Stomach (tissue), 9 donors: Measurements from ENCODE around the gene SAP130. TPM values are rescaled to one million over a fixed set of nuclear protein-coding genes. Genes with fewer than 3 reads are reported as not detected.

ENCODE experiments used
- DNase-seq, 2 donors: peaks; one replicate each; pipeline versions ENCODE4 v3.0.0 to v3.0.0-alpha.2; 2013 to 2019
- H3K27ac ChIP-seq, 5 donors: fragments of 200-600 bp in 4 of 5; sonication (generic) in 4 of 5; one replicate each; pipeline ENCODE4 v1.5.1; 2013 to 2019; ENCODE audit warnings: mild to moderate bottlenecking in 1 of 5, moderate library complexity in 1 of 5
- H3K27me3 ChIP-seq, 3 donors: fragments of 200-600 bp; sonication (generic); one replicate each; pipeline ENCODE4 v1.5.1; 2017 to 2019; ENCODE audit warnings: mixed run types in 1 of 3
- H3K36me3 ChIP-seq, 4 donors: fragments of 200-600 bp; sonication (generic); 1 replicate in 3 of 4; 2 replicates in 1 of 4; pipeline ENCODE4 v1.5.1; 2016 to 2019
- H3K4me1 ChIP-seq, 4 donors: fragments of 200-600 bp; sonication (generic); one replicate each; pipeline ENCODE4 v1.5.1; 2016 to 2019
- H3K4me3 ChIP-seq, 4 donors: fragments of 200-600 bp; sonication (generic) in 3 of 4; one replicate each; pipeline ENCODE4 v1.5.1; 2016 to 2019; ENCODE audit warnings: mild to moderate bottlenecking in 1 of 4
- H3K9me3 ChIP-seq, 4 donors: fragments of 200-600 bp; sonication (generic); one replicate each; pipeline ENCODE4 v1.5.1; 2016 to 2019
- EP300 ChIP-seq: sonication (generic); formaldehyde crosslinking; IDR thresholded peaks from one replicate; pipeline ENCODE4 v1.6.1; 2017; ENCODE audit warnings: antibody characterized with exemption
- POLR2A ChIP-seq, 4 donors: fragments of 450-650 bp; IDR thresholded peaks; one replicate each; pipeline ENCODE4 v1.6.1; 2016; ENCODE audit warnings: antibody characterized with exemption in 4 of 4, control low read depth in 2 of 4, mild to moderate bottlenecking in 1 of 4, moderate library complexity in 1 of 4
- POLR2AphosphoS5 ChIP-seq, 3 donors: sonication (generic); formaldehyde crosslinking; IDR thresholded peaks; one replicate each; pipeline ENCODE4 v1.6.1; 2016; ENCODE audit warnings: antibody characterized with exemption in 3 of 3
- WGBS, 5 donors: extraction: QIAGEN DNeasy Blood & Tissue Kit in 3 of 5; methylation state at CpG; one replicate each; pipeline versions ENCODE4 v1.1.5 to v1.1.7; 2013 to 2018; 5-methylcytosine and 5-hydroxymethylcytosine counted together
- intact Hi-C: fragments of 100-400 bp; cut with DNase I; formaldehyde crosslinking; loops from one replicate; pipeline ENCODE4 v1.15.1; 2023; ENCODE audit warnings: low total_unique reads
- polyA plus RNA-seq, 3 donors: library from polyadenylated mRNA; stranded (reverse); fragments of 200-250 nt; gene quantifications; one replicate each; pipeline ENCODE4 v1.2.3, GENCODE V29; 2013
- total RNA-seq, 5 donors: library from RNA; depleted of rRNA; stranded (reverse); fragments of >200 nt; gene quantifications; one replicate each; pipeline versions ENCODE4 v1.1.0 to v1.2.3, GENCODE V29; 2014 to 2016
- TF ChIP-seq, protein P1 (sequence below), 7 experiments: fragments of 450-650 bp in 4 of 7; fragments of 200-600 bp in 3 of 7; sonication (generic) in 3 of 7; IDR thresholded peaks; one replicate each; pipeline ENCODE4 v1.5.1; 2016 to 2019; ENCODE audit warnings: antibody characterized with exemption in 7 of 7, control low read depth in 2 of 7, mild to moderate bottlenecking in 1 of 7
- donor health status: healthy with polysubstance abuse.
- donor health status: Bipolar disorder and iron deficiency.
- donor health status: healthy.

SAP130 gene
- total and polyA plus RNA-seq, 8 donors = 4.8 to 42.0 (median 7.4) TPM

DNA sequence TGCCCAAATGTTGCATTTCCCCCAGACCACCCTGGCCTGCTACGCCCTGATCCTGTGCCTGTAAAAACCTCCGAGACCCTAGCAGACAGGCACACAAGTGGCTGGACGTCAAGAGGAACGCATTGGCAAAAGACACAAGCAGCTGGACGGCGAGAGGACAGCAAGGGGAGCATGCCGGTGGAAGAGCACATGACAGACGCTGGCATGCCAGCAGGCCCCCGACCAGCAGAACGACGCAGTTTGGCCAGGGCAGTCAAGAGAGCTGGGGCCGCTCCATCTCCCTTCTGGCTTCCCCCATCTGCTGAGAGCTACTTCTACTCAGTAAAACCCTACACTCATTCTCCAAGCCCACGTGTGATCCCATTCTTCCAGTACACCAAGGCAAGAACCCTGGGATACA lies 42.1 kb downstream of the SAP130 start:
- intact Hi-C loops = no loop called here
- H3K4me3 ChIP-seq = no peak overlapping the region
- H3K27me3 ChIP-seq = no peaks in the 10 kb centered on the region
- TF ChIP-seq, protein P1, sequence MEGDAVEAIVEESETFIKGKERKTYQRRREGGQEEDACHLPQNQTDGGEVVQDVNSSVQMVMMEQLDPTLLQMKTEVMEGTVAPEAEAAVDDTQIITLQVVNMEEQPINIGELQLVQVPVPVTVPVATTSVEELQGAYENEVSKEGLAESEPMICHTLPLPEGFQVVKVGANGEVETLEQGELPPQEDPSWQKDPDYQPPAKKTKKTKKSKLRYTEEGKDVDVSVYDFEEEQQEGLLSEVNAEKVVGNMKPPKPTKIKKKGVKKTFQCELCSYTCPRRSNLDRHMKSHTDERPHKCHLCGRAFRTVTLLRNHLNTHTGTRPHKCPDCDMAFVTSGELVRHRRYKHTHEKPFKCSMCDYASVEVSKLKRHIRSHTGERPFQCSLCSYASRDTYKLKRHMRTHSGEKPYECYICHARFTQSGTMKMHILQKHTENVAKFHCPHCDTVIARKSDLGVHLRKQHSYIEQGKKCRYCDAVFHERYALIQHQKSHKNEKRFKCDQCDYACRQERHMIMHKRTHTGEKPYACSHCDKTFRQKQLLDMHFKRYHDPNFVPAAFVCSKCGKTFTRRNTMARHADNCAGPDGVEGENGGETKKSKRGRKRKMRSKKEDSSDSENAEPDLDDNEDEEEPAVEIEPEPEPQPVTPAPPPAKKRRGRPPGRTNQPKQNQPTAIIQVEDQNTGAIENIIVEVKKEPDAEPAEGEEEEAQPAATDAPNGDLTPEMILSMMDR (IDR thresholded peaks at IDR 0.05) = no peak
- TF ChIP-seq POLR2A (IDR thresholded peaks at IDR 0.05) (no peak), POLR2AphosphoS5 (IDR thresholded peaks at IDR 0.05) (no peak), EP300 (no peak)
- no peak for DNase-seq
- H3K4me1 ChIP-seq = peaks cover 0 to 6% (median 0%) of the 10 kb centered on the region in 4 donors
- no peak overlapping the region for H3K27ac ChIP-seq
- peaks cover 45 to 91% (median 89%) of the 10 kb centered on the region in 4 donors for H3K36me3 ChIP-seq
- H3K9me3 ChIP-seq = no peaks in the 10 kb centered on the region
- 95 to 97% (median 96%) methylated on average over 13 of the region's 13 CpGs for WGBS, 5 donors

DNA sequence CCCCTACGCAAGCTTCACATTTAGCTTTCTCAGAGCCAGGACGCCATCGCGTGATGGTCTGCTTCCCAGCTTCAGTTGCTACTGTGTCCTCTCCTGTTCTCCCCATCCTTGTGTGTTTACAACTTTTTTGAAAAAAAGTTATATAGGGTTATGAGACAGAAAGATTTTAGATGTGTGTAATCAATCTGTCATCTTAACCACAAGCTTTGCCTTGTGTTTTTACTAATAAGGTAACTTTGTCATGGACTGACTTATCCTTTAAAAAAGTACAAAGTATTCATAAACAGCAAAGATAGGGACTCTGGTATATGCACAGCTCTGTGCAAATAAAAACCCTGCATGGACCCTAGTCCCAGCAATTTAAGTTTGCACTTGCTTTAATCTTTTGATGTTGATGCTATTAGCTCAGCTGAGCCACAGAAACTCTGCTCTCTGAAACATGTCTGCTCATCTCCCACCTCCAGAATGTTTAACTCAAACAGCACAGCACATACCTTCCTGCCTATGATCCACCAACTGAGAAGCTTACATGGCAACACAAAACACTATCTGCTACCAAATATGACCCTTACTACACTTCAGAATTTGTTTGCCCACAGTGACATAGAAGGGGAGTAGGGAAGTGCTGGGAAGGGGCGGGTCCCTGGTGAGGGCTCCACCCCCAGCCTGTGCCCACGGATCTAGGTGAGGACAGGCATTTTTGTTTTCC lies 42.7 kb downstream of the SAP130 start:
- Histone ChIP-seq H3K4me1 (peaks cover 0 to 6% (median 0%) of the 10 kb centered on the region in 4 donors), H3K9me3 (no peaks in the 10 kb centered on the region), H3K36me3 (peaks cover 45 to 91% (median 90%) of the 10 kb centered on the region in 4 donors), H3K27ac (no peak overlapping the region), H3K4me3 (no peak overlapping the region), H3K27me3 (no peaks in the 10 kb centered on the region)
- TF ChIP-seq POLR2A (IDR thresholded peaks at IDR 0.05) (no peak), POLR2AphosphoS5 (IDR thresholded peaks at IDR 0.05) (no peak), EP300 (no peak)
- TF ChIP-seq, protein P1 (IDR thresholded peaks at IDR 0.05) = no peak
- 88 to 92% (median 90%) methylated on average over 6 of the region's 6 CpGs for WGBS, 5 donors
- DNase-seq = no peak
- intact Hi-C loops = no loop called here

DNA sequence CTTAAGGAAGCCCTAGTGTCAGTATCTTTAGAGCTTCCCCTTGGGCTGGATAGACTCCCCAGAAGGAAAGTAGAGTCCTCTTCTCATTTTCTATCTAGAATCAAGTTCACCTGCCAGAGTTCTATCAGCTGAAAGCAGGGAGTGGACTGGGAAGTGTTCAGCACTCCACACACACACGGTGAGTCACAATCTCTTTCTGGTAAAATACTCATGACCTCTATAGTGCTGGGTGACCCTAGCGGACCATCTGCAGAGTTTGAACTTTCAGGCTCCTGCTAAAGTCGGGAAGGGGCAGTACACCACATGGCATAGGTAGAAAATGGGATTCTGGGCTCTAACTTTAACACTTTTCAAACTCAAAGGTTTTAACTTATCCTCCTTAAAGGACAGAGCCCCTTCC lies 43.3 kb downstream of the SAP130 start:
- H3K4me3 ChIP-seq = no peak overlapping the region
- TF ChIP-seq POLR2AphosphoS5 (IDR thresholded peaks at IDR 0.05) (no peak), POLR2A (IDR thresholded peaks at IDR 0.05) (no peak), EP300 (no peak)
- TF ChIP-seq, protein P1 (IDR thresholded peaks at IDR 0.05) = no peak
- peaks cover 42 to 92% (median 90%) of the 10 kb centered on the region in 4 donors for H3K36me3 ChIP-seq
- H3K4me1 ChIP-seq = peaks cover 0 to 6% (median 0%) of the 10 kb centered on the region in 4 donors
- 57 to 74% (median 62%) methylated on average over 3 of the region's 3 CpGs for WGBS, 5 donors
- H3K9me3 ChIP-seq = no peaks in the 10 kb centered on the region
- H3K27ac ChIP-seq = no peak overlapping the region
- no peaks in the 10 kb centered on the region for H3K27me3 ChIP-seq
- intact Hi-C loops = no loop called here
- DNase-seq = peak in 1 of 2 donors; percentile 8

DNA sequence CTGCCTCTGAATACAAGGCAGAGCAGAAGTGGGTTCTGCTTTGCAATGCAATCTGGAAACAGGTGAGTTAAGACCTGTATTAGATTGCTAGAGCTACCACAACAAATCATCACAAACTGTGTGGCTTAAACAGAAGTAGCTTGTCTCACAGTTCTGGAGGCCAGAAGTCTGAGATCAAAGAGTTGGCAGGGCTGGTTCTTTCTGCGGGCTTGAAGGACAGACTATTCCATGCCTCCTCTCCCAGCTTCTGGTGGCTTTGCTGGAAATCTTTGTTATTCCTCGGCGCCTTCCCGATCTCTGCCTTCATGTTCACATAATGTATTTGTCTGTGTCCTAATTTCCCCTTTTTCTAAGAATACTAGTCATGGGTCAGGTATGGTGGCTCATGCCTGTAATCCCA lies 58.4 kb downstream of the SAP130 start:
- Histone ChIP-seq H3K4me1 (peaks cover 0 to 6% (median 0%) of the 10 kb centered on the region in 4 donors), H3K4me3 (no peak overlapping the region), H3K36me3 (peaks cover 25 to 85% (median 71%) of the 10 kb centered on the region in 4 donors), H3K9me3 (no peaks in the 10 kb centered on the region), H3K27ac (peak overlapping the region in 1 of 5 donors; percentile 50), H3K27me3 (no peaks in the 10 kb centered on the region)
- DNase-seq = no peak
- no peak for TF ChIP-seq POLR2A (IDR thresholded peaks at IDR 0.05)
- TF ChIP-seq, protein P1 (IDR thresholded peaks at IDR 0.05) = no peak
- TF ChIP-seq POLR2AphosphoS5 (IDR thresholded peaks at IDR 0.05) = no peak
- TF ChIP-seq EP300 = no peak
- intact Hi-C loops = no loop called here
- 88 to 96% (median 94%) methylated on average over 4 of the region's 4 CpGs for WGBS, 5 donors
